Keratinocyte (primary cell): ENCODE results near the gene IDH3B. TPM values are rescaled to one million over a fixed set of nuclear protein-coding genes. Genes with fewer than 3 reads are reported as not detected.

Experiments used
- DNase-seq: peaks from one replicate; pipeline ENCODE4 v3.0.0-alpha.2; 2011; ENCODE audit warnings: low read depth, missing footprints, low spot score
- FAIRE-seq: peaks from 2 replicates; lab custom pipeline; 2011; peaks lifted over from hg19 to GRCh38; lab: Jason Lieb, UNC
- H2AFZ ChIP-seq: 2 replicates; pipeline ENCODE4 v1.6.0; 2012; ENCODE audit warnings: low read length, control low read depth, inconsistent platforms; ENCODE audit not compliant: control insufficient read depth
- H3K27ac ChIP-seq: 2 replicates; pipeline ENCODE4 v1.5.1; 2011; ENCODE audit warnings: low read length; ENCODE audit not compliant: control insufficient read depth, insufficient read depth
- H3K27me3 ChIP-seq: 3 replicates; pipeline ENCODE4 v1.6.0; 2011; ENCODE audit warnings: low read length; ENCODE audit not compliant: control insufficient read depth, insufficient read depth; ENCODE audit errors: extremely low read depth
- H3K36me3 ChIP-seq, 2 experiments: 2 replicates in 1 of 2; 3 replicates in 1 of 2; pipeline ENCODE4 v1.5.1; 2011; ENCODE audit warnings: low read length in 2 of 2, mild to moderate bottlenecking in 1 of 2; ENCODE audit not compliant: control insufficient read depth in 2 of 2, insufficient read depth in 2 of 2; ENCODE audit errors: extremely low read depth in 1 of 2
- H3K4me1 ChIP-seq: 3 replicates; pipeline ENCODE4 v1.5.1; 2011; ENCODE audit warnings: low read length; ENCODE audit not compliant: control insufficient read depth, insufficient read depth; ENCODE audit errors: extremely low read depth
- H3K4me2 ChIP-seq: 3 replicates; pipeline ENCODE4 v1.6.0; 2011; ENCODE audit warnings: low read depth, low read length; ENCODE audit not compliant: control insufficient read depth, insufficient read depth; ENCODE audit errors: extremely low read depth
- H3K4me3 ChIP-seq, 3 experiments: fragments of 200-600 bp in 1 of 3; sonication (generic) in 1 of 3; 2 replicates in 2 of 3; 3 replicates in 1 of 3; pipeline ENCODE4 v1.5.1; 2011 to 2016; ENCODE audit warnings: low read length in 3 of 3, mild to moderate bottlenecking in 3 of 3, control low read depth in 2 of 3, inconsistent platforms in 1 of 3, low read depth in 1 of 3, mixed read lengths in 1 of 3, mixed run types in 1 of 3, moderate library complexity in 1 of 3; ENCODE audit not compliant: control insufficient read depth in 2 of 3, insufficient read depth in 2 of 3; ENCODE audit errors: extremely low read depth in 1 of 3
- H3K79me2 ChIP-seq: 2 replicates; pipeline ENCODE4 v1.6.0; 2012; ENCODE audit warnings: low read length; ENCODE audit not compliant: control insufficient read depth, insufficient read depth
- H3K9ac ChIP-seq: 3 replicates; pipeline ENCODE4 v1.6.0; 2011; ENCODE audit warnings: low read length; ENCODE audit not compliant: control insufficient read depth, insufficient read depth; ENCODE audit errors: extremely low read depth
- H3K9me1 ChIP-seq: 3 replicates; pipeline ENCODE4 v1.6.0; 2011; ENCODE audit warnings: low read length; ENCODE audit not compliant: control insufficient read depth, insufficient read depth; ENCODE audit errors: extremely low read depth
- H3K9me3 ChIP-seq: 2 replicates; pipeline ENCODE4 v1.5.1; 2012; ENCODE audit warnings: low read depth, low read length; ENCODE audit not compliant: control insufficient read depth
- H4K20me1 ChIP-seq: 3 replicates; pipeline ENCODE4 v1.6.0; 2011; ENCODE audit warnings: low read length; ENCODE audit not compliant: control insufficient read depth, insufficient read depth; ENCODE audit errors: extremely low read depth
- CTCF ChIP-seq, 3 experiments: IDR thresholded peaks in 1 of 3; conservative IDR thresholded peaks in 1 of 3; optimal IDR thresholded peaks in 1 of 3; 2 replicates in 2 of 3; 3 replicates in 1 of 3; pipeline versions ENCODE3 to v1.5.1; 2011; ENCODE audit warnings: low read length in 3 of 3, mild to moderate bottlenecking in 3 of 3, moderate library complexity in 2 of 3, control low read depth in 1 of 3, inconsistent platforms in 1 of 3; ENCODE audit not compliant: insufficient read depth in 2 of 3; ENCODE audit errors: extremely low read depth in 1 of 3
- EZH2 ChIP-seq: IDR thresholded peaks from one replicate; pipeline ENCODE4 v1.6.1; 2012; ENCODE audit warnings: inconsistent platforms, mild to moderate bottlenecking, low read length, moderate library complexity
- dilution Hi-C: fragments of 300-500 bp; cut with MboI; formaldehyde crosslinking; loops from one replicate; pipeline ENCODE4 v1.7.0; 2020; ENCODE audit warnings: low sequenced_read_pairs; ENCODE audit not compliant: extremely low pct_ligation_motif_present
- polyA plus RNA-seq, 5 experiments: library from polyadenylated mRNA; depleted of rRNA in 3 of 5; stranded (reverse) in 3 of 5; stranded (forward) in 1 of 5; unstranded in 1 of 5; fragments of >200 nt; gene quantifications; 1 replicate in 1 of 5; 2 replicates in 3 of 5; 3 replicates in 1 of 5; pipeline versions ENCODE4 v1.2.1 to v1.2.3, GENCODE V29; 2011 to 2012; ENCODE audit warnings: missing spikeins in 2 of 5, low read depth in 1 of 5, low replicate concordance in 1 of 5

Gene IDH3B
- polyA plus RNA-seq, 1 donor (not counting 4 experiments of a cell fraction or from before 2014, with no cell fraction given), result 131 TPM

- H2AFZ ChIP-seq, result no peak overlapping the region
- FAIRE-seq (no peak), DNase-seq (no peak)
- H3K4me1 ChIP-seq, result no peaks in the 10 kb centered on the region
- no peak overlapping the region for H3K9ac ChIP-seq
- no peaks in the 10 kb centered on the region for H3K9me1 ChIP-seq
- no peaks in the 10 kb centered on the region for H3K9me3 ChIP-seq
- TF ChIP-seq CTCF (optimal IDR thresholded peaks at IDR 0.05 in 1 of 3, IDR thresholded peaks at IDR 0.05 in 1 of 3, conservative IDR thresholded peaks at IDR 0.05 in 1 of 3; ENCODE audit: extremely low read depth in 1 of 3, insufficient read depth in 2 of 3, low read length in 3 of 3), result no peak
- TF ChIP-seq EZH2, result no peak
- no peaks in the 10 kb centered on the region for H3K36me3 ChIP-seq
- H3K79me2 ChIP-seq, result no peaks in the 10 kb centered on the region
- H3K27me3 ChIP-seq, result peaks cover 68% of the 10 kb centered on the region
- dilution Hi-C loops, result no loop called here
- no peak overlapping the region for H3K4me3 ChIP-seq
- H4K20me1 ChIP-seq, result no peaks in the 10 kb centered on the region
- H3K4me2 ChIP-seq, result no peak overlapping the region
- H3K27ac ChIP-seq, result no peak overlapping the region
Observed at GRCh38 chr20:2692886-2693285, 28.9 kb upstream of the IDH3B start.

GRCh38 chr20:2692036-2692885 is 28.2 kb upstream of the IDH3B start, which contains the start of gene EBF4:
Gene EBF4 (plus strand): TSS chr20:2692780. CDS start chr20:2693646, 866 bp downstream.
- H3K27me3 ChIP-seq, result peaks cover 68% of the 10 kb centered on the region
- no peak for DNase-seq

More at GRCh38 chr20:2692036-2692885, 28.2 kb upstream of the IDH3B start, which contains the start of gene EBF4:
- no peaks in the 10 kb centered on the region for H3K4me1 ChIP-seq
- TF ChIP-seq CTCF (optimal IDR thresholded peaks at IDR 0.05 in 1 of 3, IDR thresholded peaks at IDR 0.05 in 1 of 3, conservative IDR thresholded peaks at IDR 0.05 in 1 of 3; ENCODE audit: extremely low read depth in 1 of 3, insufficient read depth in 2 of 3, low read length in 3 of 3) (no peak), EZH2 (peak; percentile 95)
- dilution Hi-C loops, result no loop called here
- no peaks in the 10 kb centered on the region for H3K9me3 ChIP-seq
- no peaks in the 10 kb centered on the region for H3K36me3 ChIP-seq
- H4K20me1 ChIP-seq, result no peaks in the 10 kb centered on the region
- H2AFZ ChIP-seq, result peak within 1 kb of the TSS; percentile 71
- no peaks in the 10 kb centered on the region for H3K79me2 ChIP-seq
- no peak within 1 kb of the TSS for H3K9ac ChIP-seq
- H3K4me2 ChIP-seq, result peak within 1 kb of the TSS; percentile 66
- H3K4me3 ChIP-seq, result peak within 1 kb of the TSS in 2 of 3 experiments; percentile 40 to 59
- no peak for FAIRE-seq
- no peak within 1 kb of the TSS for H3K27ac ChIP-seq
- H3K9me1 ChIP-seq, result no peaks in the 10 kb centered on the region
